MCF 10A (cell line): Measurements from ENCODE around the gene RAB12. TPM values are rescaled to one million over a fixed set of nuclear protein-coding genes. Genes with fewer than 3 reads are reported as not detected.

Experiments
- Bru-seq: library from RNA; stranded (reverse); fragments of 400-500 nt; gene quantifications from one replicate; lab custom pipeline; 2021; lab: Mats Ljungman, UMichigan
- BruChase-seq, 2 experiments: library from RNA; stranded (reverse); fragments of 400-500 nt; gene quantifications; one replicate each; lab custom pipeline; 2021; lab: Mats Ljungman, UMichigan
- BruUV-seq: library from RNA; stranded (reverse); fragments of 400-500 nt; replicated peaks from 2 replicates; lab custom pipeline; 2021; lab: Mats Ljungman, UMichigan
- CTCF ChIA-PET: fragments of 300-600 bp; sonication (Branson Sonifier 250); formaldehyde crosslinking; extraction: SDS; loops from one replicate; lab custom pipeline; 2021; ENCODE audit warnings: antibody characterized with exemption, inconsistent platforms; lab: Yijun Ruan, JAX
- POLR2A ChIA-PET: fragments of 300-600, 350-650 bp; sonication (Branson Sonifier 250); formaldehyde crosslinking; extraction: SDS; loops from one replicate; lab custom pipeline; 2020; ENCODE audit warnings: antibody characterized with exemption, inconsistent platforms; lab: Yijun Ruan, JAX
- DNase-seq: peaks from one replicate; pipeline ENCODE4 v3.0.0-alpha.2; 2018; ENCODE audit not compliant: unreplicated experiment
- H3K27ac Mint-ChIP-seq: one replicate; pipeline ENCODE4 v1.8.0; 2022; ENCODE audit warnings: mild to moderate bottlenecking, low read depth, mixed read lengths; ENCODE audit not compliant: unreplicated experiment
- H3K27me3 Mint-ChIP-seq: one replicate; pipeline ENCODE4 v1.8.0; 2022; ENCODE audit warnings: mixed read lengths; ENCODE audit not compliant: insufficient read depth, unreplicated experiment
- H3K36me3 Mint-ChIP-seq: one replicate; pipeline ENCODE4 v1.8.0; 2022; ENCODE audit warnings: mild to moderate bottlenecking, moderate library complexity, mixed read lengths; ENCODE audit not compliant: insufficient read depth, unreplicated experiment
- H3K4me1 Mint-ChIP-seq: one replicate; pipeline ENCODE4 v1.8.0; 2022; ENCODE audit warnings: mixed read lengths; ENCODE audit not compliant: insufficient read depth, unreplicated experiment
- H3K4me3 Mint-ChIP-seq: one replicate; pipeline ENCODE4 v1.8.0; 2022; ENCODE audit warnings: mild to moderate bottlenecking, moderate library complexity, mixed read lengths; ENCODE audit not compliant: unreplicated experiment
- H3K9me3 Mint-ChIP-seq: one replicate; pipeline ENCODE4 v1.8.0; 2022; ENCODE audit warnings: mixed read lengths; ENCODE audit not compliant: unreplicated experiment
- CTCF ChIP-seq: fragments of 200-600 bp; IDR thresholded peaks from one replicate; pipeline ENCODE4 v1.8.0; 2022; ENCODE audit warnings: antibody characterized with exemption, mild to moderate bottlenecking; ENCODE audit not compliant: unreplicated experiment
- intact Hi-C: fragments of 100-400 bp; cut with micrococcal nuclease; formaldehyde crosslinking; loops from 2 replicates; pipeline ENCODE4 v1.14.1; 2022
- long read RNA-seq: library from polyadenylated mRNA; stranded (forward); transcript quantifications from one replicate; pipeline ENCODE4 v2.0.0, GENCODE V29; 2022
- total RNA-seq: library from RNA; stranded (reverse); gene quantifications from 2 replicates; pipeline ENCODE4 v1.2.3, GENCODE V29; 2022

The RAB12 gene, protein sequence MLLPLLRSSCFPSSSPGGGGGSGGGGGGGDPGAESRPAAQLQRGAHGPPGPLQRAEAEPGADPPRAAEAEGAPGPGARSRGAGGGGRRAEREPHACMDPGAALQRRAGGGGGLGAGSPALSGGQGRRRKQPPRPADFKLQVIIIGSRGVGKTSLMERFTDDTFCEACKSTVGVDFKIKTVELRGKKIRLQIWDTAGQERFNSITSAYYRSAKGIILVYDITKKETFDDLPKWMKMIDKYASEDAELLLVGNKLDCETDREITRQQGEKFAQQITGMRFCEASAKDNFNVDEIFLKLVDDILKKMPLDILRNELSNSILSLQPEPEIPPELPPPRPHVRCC
- total RNA-seq (27.8 and 28.4 TPM in 2 replicates), Bru-seq, nascent RNA (percentile 88 among the genes with signal in this experiment), BruChase-seq, experiment 1, labeled RNA remaining after a 6-hour chase (percentile 85 among the genes with signal in this experiment), BruChase-seq, experiment 2, labeled RNA remaining after a 2-hour chase (percentile 90 among the genes with signal in this experiment)
- long read RNA-seq, partial matches to known transcripts, result 0 of 11 reads
- long read RNA-seq, other reads (novel, unspliced or antisense), result 10 of 11 reads

- TF ChIP-seq CTCF, result peak; percentile 81
- Mint-ChIP-seq H3K4me1 (peaks cover 24% of the 10 kb centered on the region), H3K36me3 (peaks cover 5% of the 10 kb centered on the region), H3K4me3 (peak within 1 kb of the TSS; percentile 86), H3K9me3 (no peaks in the 10 kb centered on the region), H3K27ac (peak within 1 kb of the TSS; percentile 92), H3K27me3 (peaks cover 13% of the 10 kb centered on the region)
- CTCF ChIA-PET, result interaction anchor here (0.6 to 1.7 kb wide), 4 partner anchors 8 to 1386 kb away, joined by 3 to 7 read pairs (median 4); no protein-coding TSS in a partner anchor
- POLR2A ChIA-PET, result interaction anchor here (0.6 to 2.5 kb wide), 4 partner anchors 10 to 878 kb away, joined by 3 to 12 read pairs (median 3); no protein-coding TSS in a partner anchor
- intact Hi-C loops, result no loop called here
- peak; percentile 75 for DNase-seq
- BruUV-seq, result no TSS peak
Observed at GRCh38 chr18:8608795-8609658, at the start of gene RAB12. RAB12 (plus strand) TSS chr18:8609437; CDS start chr18:8609440, 3 bp downstream.

- Mint-ChIP-seq H3K4me1 (no peaks in the 10 kb centered on the region), H3K27me3 (no peaks in the 10 kb centered on the region), H3K4me3 (no peak overlapping the region), H3K9me3 (no peaks in the 10 kb centered on the region), H3K27ac (no peak overlapping the region), H3K36me3 (no peaks in the 10 kb centered on the region)
- no peak for TF ChIP-seq CTCF
- POLR2A ChIA-PET, result no interaction called here
- no TSS peak for BruUV-seq
- CTCF ChIA-PET, result interaction anchor here (0.7 kb wide), 1 partner anchor 11 kb away, joined by 3 read pairs; no protein-coding TSS in a partner anchor
- intact Hi-C loops, result no loop called here
- DNase-seq, result peak; percentile 5
Observed at GRCh38 chr18:8559612-8560186, 49.5 kb upstream of the RAB12 start.

DNA sequence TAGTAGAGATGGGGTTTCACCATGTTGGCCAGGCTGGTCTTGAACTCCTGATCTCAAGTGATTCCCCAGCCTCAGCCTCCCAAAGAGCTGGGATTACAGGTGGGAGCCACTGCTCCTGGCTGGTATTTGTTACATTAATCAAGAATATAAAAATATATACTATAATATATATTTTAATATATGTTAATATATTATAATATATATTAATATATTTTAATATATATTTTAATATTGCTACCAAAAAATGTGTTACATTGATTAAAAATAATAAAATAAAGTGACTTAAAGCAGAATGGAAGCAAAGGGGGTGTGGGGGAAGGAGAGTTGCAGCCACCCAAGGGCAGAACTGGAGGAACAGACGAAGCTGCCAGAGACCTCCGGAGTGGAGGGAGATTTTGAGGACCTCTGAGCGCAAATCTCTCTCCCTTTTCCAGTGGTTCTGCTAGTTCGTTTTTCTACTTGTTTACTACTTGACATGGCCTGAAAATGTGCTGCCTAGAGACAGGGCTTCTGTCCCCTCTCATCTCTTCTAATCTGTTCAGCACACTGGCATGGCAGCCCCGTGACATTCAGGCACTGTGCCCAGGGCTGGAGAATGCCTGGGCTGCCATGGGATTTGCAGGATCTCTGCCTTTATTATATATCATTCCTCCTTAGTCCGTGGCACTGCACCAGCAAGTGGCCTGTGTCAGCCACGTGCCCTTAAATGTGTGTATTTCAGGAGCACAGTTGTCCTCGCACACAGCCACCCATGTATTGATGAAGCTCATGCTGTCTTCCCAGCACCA lies 47.9 kb upstream of the RAB12 start:
- DNase-seq, result no peak

More for the DNA sequence above, 47.9 kb upstream of the RAB12 start:
- Mint-ChIP-seq H3K9me3 (no peaks in the 10 kb centered on the region), H3K27me3 (no peaks in the 10 kb centered on the region), H3K4me3 (no peak overlapping the region), H3K36me3 (no peaks in the 10 kb centered on the region), H3K4me1 (no peaks in the 10 kb centered on the region), H3K27ac (no peak overlapping the region)
- CTCF ChIA-PET, result interaction anchor here (0.6 kb wide), 1 partner anchor 30 kb away, joined by 3 read pairs; no protein-coding TSS in a partner anchor
- intact Hi-C loops, result no loop called here
- TF ChIP-seq CTCF, result no peak
- POLR2A ChIA-PET, result no interaction called here
- BruUV-seq, result no TSS peak
